Upper lobe of right lung (tissue), 1 donor: Measurements from ENCODE around the gene AMN. TPM values are rescaled to one million over a fixed set of nuclear protein-coding genes. Genes with fewer than 3 reads are reported as not detected.

Experiments used
- ATAC-seq: fragments of 200-7000 bp; cut with Tn5 transposase; one replicate; pipeline ENCODE4 v1.9.1; 2020; ENCODE audit warnings: mild to moderate bottlenecking, moderate library complexity
- DNase-seq: peaks from one replicate; pipeline ENCODE4 v3.0.0-alpha.2; 2020
- H3K27ac ChIP-seq: fragments of 200-600 bp; one replicate; pipeline ENCODE4 v1.8.0; 2022
- H3K27me3 ChIP-seq: fragments of 200-600 bp; one replicate; pipeline ENCODE4 v1.8.0; 2022; ENCODE audit warnings: mild to moderate bottlenecking
- H3K36me3 ChIP-seq: fragments of 200-600 bp; one replicate; pipeline ENCODE4 v1.8.0; 2022
- H3K4me1 ChIP-seq: fragments of 200-600 bp; one replicate; pipeline ENCODE4 v1.8.0; 2022
- H3K4me3 ChIP-seq: fragments of 200-600 bp; one replicate; pipeline ENCODE4 v1.8.0; 2022; ENCODE audit warnings: mild to moderate bottlenecking
- H3K9me3 ChIP-seq: fragments of 200-600 bp; one replicate; pipeline ENCODE4 v1.8.0; 2022
- CTCF ChIP-seq: fragments of 200-600 bp; IDR thresholded peaks from one replicate; pipeline ENCODE4 v1.8.0; 2022; ENCODE audit warnings: antibody characterized with exemption
- intact Hi-C: fragments of 100-400 bp; cut with DNase I; formaldehyde crosslinking; loops from one replicate; pipeline ENCODE4 v1.11.0; 2022
- total RNA-seq: library from RNA; stranded (reverse); fragmentation: NEBNext Ultra II Directional; extraction: Animal tissue kit (Norgen Biotek cat#: 25700); gene quantifications from one replicate; pipeline ENCODE4 v1.2.1, GENCODE V29; 2021
- donor health status: DM: no; HTN: yes; CAD: no; lungs with severe emphysema.

Gene AMN
- total RNA-seq, 1 donor from 2014 or later = 19.8 TPM

DNA sequence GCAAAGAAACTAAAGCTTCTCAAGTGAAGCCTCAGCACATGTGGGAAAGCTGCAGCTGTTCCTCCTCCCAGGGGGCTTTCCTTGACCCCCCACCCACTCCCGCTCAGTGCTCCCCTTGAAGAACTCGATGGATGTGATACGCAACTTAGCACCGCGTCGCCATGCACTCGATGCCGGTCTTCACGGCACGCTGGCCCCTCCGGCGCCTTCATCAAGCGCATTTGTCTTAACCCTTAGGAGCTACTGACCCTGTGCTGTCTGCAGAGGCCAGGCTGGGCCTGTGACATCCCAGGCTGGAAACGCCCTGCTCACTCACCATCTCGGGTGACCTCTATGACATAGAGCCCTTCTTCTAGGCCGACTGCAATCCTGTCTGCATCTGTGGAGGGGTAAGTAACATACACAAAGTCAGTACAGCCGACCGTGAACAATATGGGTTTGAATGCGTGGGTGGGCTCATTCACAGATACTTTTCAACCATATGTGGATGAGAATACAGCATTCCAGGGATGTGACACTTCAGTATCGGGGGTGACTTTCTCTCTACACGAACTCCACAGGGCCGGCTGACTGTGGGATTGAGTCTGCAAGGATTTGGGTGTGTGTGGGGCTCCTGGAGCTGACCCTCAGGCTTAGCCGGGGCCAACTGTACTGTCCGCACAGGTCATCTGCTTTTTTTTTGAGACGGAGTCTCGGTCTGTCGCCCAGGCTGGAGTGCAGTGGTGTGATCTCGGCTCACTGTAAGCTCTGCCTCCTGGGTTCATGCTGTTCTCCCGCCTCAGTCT, 23.1 kb downstream of the AMN start:
- no peak for TF ChIP-seq CTCF
- peaks cover 4% of the 10 kb centered on the region for H3K4me1 ChIP-seq
- DNase-seq = no peak
- no peak overlapping the region for H3K27ac ChIP-seq
- intact Hi-C loops = no loop called here
- H3K27me3 ChIP-seq = no peaks in the 10 kb centered on the region
- no peak overlapping the region for H3K4me3 ChIP-seq
- no peaks in the 10 kb centered on the region for H3K9me3 ChIP-seq
- no peak for ATAC-seq
- H3K36me3 ChIP-seq = peaks cover 91% of the 10 kb centered on the region

DNA sequence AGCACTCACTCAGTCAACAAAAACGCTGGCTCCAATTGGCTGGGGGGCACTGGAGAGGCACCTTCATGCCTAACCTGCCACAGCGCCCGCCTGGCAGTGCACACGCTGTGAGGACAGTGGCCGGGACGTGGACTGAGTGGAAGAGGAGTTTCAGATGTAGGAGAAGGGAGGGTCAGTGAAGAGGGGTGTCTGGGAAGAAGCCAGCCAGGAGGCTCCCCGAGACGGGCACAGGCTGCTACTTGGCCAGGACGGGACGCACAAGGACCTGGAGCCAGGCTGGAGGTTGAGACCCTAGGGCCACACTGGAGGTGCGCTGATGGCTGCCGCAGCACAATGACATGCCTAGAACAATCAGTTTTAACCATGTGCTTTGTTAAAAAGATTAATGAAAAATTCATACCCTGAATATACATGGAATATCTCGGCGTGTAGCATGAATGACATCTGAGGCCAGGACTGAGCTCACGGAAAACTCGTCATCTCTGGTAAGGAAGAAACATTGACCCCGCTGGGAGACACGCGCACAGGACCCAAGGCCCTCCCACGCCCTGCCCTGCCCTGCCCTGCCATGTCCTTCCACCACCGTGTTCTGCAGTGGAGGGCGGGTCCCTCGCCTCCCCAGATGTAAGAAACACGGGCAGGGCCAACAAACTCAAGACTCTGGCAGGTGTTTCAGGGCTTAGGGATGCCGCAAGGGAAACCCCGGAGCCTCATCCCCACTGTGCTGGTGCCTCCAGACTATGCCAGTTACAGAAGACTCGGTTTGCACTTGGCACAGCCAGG, 25.0 kb downstream of the AMN start:
- Histone ChIP-seq H3K36me3 (peaks cover 93% of the 10 kb centered on the region), H3K4me3 (no peak overlapping the region), H3K27me3 (no peaks in the 10 kb centered on the region), H3K4me1 (no peaks in the 10 kb centered on the region), H3K9me3 (no peaks in the 10 kb centered on the region), H3K27ac (no peak overlapping the region)
- no peak for DNase-seq
- ATAC-seq = no peak
- no peak for TF ChIP-seq CTCF
- intact Hi-C loops = no loop called here

- Histone ChIP-seq H3K9me3 (no peaks in the 10 kb centered on the region), H3K4me3 (no peak overlapping the region), H3K27me3 (no peaks in the 10 kb centered on the region), H3K36me3 (peaks cover 93% of the 10 kb centered on the region), H3K27ac (no peak overlapping the region), H3K4me1 (no peaks in the 10 kb centered on the region)
- DNase-seq (no peak), ATAC-seq (no peak)
- no peak for TF ChIP-seq CTCF
- intact Hi-C loops = no loop called here
These were observed 26.2 kb downstream of the AMN start for GRCh38 chr14:102948698-102949061.

- peak; percentile 65 for ATAC-seq
- TF ChIP-seq CTCF = no peak
- H3K27ac ChIP-seq = no peak overlapping the region
- H3K36me3 ChIP-seq = peaks cover 93% of the 10 kb centered on the region
- H3K27me3 ChIP-seq = no peaks in the 10 kb centered on the region
- no peak overlapping the region for H3K4me3 ChIP-seq
- no peaks in the 10 kb centered on the region for H3K4me1 ChIP-seq
- DNase-seq = no peak
- no peaks in the 10 kb centered on the region for H3K9me3 ChIP-seq
- intact Hi-C loops = no loop called here
These were observed 26.8 kb downstream of the AMN start for GRCh38 chr14:102949062-102949800.

DNA sequence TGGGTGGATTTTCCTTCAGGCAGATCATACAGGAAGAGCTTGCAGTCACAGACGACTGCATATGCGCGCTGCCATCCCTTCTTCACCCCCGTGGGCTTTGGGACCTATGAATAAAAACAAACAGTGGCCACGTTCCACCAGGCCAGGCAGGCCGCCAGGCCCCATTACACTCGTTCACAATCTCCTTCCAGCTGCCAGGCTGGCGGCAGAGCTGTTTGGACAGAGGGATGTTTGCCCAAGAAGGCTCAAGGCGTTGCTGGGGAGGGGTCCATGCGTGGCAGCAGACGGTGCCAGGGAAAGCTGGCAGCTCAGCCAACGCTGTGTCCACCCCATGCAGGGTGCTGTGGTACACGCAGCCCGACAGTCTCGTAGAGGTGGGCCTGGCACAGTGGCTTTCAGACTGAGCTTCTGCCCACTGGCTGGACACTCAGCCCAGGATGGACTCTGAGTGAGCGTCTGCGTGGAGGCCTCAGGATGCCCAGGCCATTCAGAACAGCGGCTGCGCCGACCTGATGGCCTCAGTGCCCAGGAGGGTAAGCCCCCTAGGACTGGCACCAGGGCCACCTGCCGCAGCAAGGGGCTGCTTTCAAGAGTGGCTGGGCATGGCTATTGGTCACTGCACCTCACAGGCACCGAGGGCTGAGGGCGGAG, 27.5 kb downstream of the AMN start:
- Histone ChIP-seq H3K4me1 (no peaks in the 10 kb centered on the region), H3K4me3 (no peak overlapping the region), H3K27me3 (no peaks in the 10 kb centered on the region), H3K9me3 (no peaks in the 10 kb centered on the region), H3K36me3 (peaks cover 93% of the 10 kb centered on the region), H3K27ac (no peak overlapping the region)
- no peak for DNase-seq
- intact Hi-C loops = no loop called here
- ATAC-seq = peak; percentile 54
- TF ChIP-seq CTCF = no peak
